ENCODE data around the gene CACFD1.

Gene CACFD1

GRCh38 chr9:133429214-133429613, 30.6 kb upstream of the CACFD1 start:
- no peak for DNase-seq (ENCODE audit: low read depth)
- H3K4me3 ChIP-seq (ENCODE audit: low read depth, low read length), result no peak overlapping the region
- no peak for TF ChIP-seq CTCF (IDR thresholded peaks at IDR 0.05; ENCODE audit: control insufficient read depth, extremely low read depth, insufficient read depth)

GRCh38 chr9:133429641-133430161, 30.1 kb upstream of the CACFD1 start:
- no peak for TF ChIP-seq CTCF (IDR thresholded peaks at IDR 0.05; ENCODE audit: control insufficient read depth, extremely low read depth, insufficient read depth)
- H3K4me3 ChIP-seq (ENCODE audit: low read depth, low read length), result no peak overlapping the region
- DNase-seq (ENCODE audit: low read depth), result no peak

- no peak for DNase-seq (ENCODE audit: low read depth)
- TF ChIP-seq CTCF (IDR thresholded peaks at IDR 0.05; ENCODE audit: control insufficient read depth, extremely low read depth, insufficient read depth), result no peak
- no peak overlapping the region for H3K4me3 ChIP-seq (ENCODE audit: low read depth, low read length)
Measured at GRCh38 chr9:133430244-133430643, 29.5 kb upstream of the CACFD1 start.

GRCh38 chr9:133433351-133433843, 26.4 kb upstream of the CACFD1 start:
- H3K4me3 ChIP-seq (ENCODE audit: low read depth, low read length), result no peak overlapping the region
- DNase-seq (ENCODE audit: low read depth), result no peak
- no peak for TF ChIP-seq CTCF (IDR thresholded peaks at IDR 0.05; ENCODE audit: control insufficient read depth, extremely low read depth, insufficient read depth)

GRCh38 chr9:133436681-133437080, 23.1 kb upstream of the CACFD1 start:
- no peak for DNase-seq (ENCODE audit: low read depth)
- no peak for TF ChIP-seq CTCF (IDR thresholded peaks at IDR 0.05; ENCODE audit: control insufficient read depth, extremely low read depth, insufficient read depth)
- H3K4me3 ChIP-seq (ENCODE audit: low read depth, low read length), result no peak overlapping the region

GRCh38 chr9:133437753-133438531, 21.8 kb upstream of the CACFD1 start:
- TF ChIP-seq CTCF (IDR thresholded peaks at IDR 0.05; ENCODE audit: control insufficient read depth, extremely low read depth, insufficient read depth), result peak; percentile 16; the same call in 1 of the 2 replicates
- H3K4me3 ChIP-seq (ENCODE audit: low read depth, low read length), result no peak overlapping the region
- no peak for DNase-seq (ENCODE audit: low read depth)
